ENCODE measurements around the gene IL25. TPM values are rescaled to one million over a fixed set of nuclear protein-coding genes. Genes with fewer than 3 reads are reported as not detected.
A peak's percentile ranks its signal among the peaks of the same experiment; 100 is the strongest.
"Not testable (repeated sequence)": the region's sequence is repeated elsewhere in the genome, so short reads cannot be mapped to it uniquely, and the experiment has no call there.

The IL25 gene
- total and polyA plus RNA-seq, 7 donors: 0.01 TPM; not detected in 6

DNA sequence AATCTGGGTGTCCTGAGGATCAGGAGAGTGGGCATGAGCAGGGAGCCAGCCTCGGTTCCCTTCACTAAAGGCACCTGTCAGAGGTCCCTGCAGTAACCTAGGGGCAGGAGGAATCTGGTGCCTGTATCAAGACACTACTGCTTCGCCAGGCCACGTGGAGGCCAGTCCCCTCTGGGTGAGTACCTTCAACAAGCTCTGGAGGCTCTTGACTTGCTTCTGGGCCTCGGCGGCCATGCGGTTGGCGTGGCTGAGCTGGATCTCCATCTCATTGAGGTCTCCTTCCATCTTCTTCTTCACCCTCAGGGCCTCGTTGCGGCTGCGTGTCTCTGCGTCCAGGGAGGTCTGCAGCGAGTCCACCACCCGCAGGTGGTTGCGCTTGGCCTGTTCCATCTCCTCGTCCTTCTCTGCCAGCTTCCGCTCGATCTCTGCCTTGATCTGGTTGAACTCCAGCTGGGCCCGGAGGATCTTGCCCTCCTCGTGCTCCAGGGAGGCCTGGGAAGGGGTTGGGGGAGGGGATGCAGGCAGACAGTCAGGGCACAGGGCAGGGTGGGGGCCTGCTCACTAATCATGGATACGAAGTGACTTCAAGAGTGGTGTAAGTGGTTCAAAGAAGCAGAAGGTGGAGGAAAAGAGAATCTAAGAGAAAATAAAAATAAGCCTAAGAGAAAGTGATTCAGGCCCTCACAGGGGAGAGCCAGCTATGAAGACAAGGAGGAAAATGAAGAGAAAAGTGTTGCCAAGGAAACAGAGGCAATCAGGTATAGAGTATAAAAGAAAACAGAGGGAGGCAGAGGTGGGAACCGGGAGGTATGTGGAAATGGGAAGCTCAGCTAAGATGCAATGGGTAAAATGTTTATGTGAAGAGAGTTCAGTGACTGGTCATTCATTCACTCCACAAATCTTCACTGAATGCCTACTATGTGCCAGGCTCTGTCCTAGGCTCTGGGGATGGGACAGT is 43.5 kb downstream of the IL25 start:
- no peaks in the 10 kb centered on the region for H3K4me1 ChIP-seq
- 62 to 65% (median 63%) methylated on average over 14 to 21 of the region's 21 CpGs for WGBS, 3 donors
- no peak overlapping the region for H3K4me3 ChIP-seq
- ATAC-seq (no peak), DNase-seq (no peak)
- peaks cover 0 to 44% of the 10 kb centered on the region in 2 donors for H3K36me3 ChIP-seq (ENCODE audit: insufficient read depth in 1 of 2, low read depth in 1 of 2)
- H3K27me3 ChIP-seq (ENCODE audit: insufficient read depth in 3 of 3, low read length in 2 of 3): no peaks in the 10 kb centered on the region
- H3K27ac ChIP-seq: no peak overlapping the region
- intact Hi-C loops (cut with DNase I): no loop called here
- TF ChIP-seq, protein P1, sequence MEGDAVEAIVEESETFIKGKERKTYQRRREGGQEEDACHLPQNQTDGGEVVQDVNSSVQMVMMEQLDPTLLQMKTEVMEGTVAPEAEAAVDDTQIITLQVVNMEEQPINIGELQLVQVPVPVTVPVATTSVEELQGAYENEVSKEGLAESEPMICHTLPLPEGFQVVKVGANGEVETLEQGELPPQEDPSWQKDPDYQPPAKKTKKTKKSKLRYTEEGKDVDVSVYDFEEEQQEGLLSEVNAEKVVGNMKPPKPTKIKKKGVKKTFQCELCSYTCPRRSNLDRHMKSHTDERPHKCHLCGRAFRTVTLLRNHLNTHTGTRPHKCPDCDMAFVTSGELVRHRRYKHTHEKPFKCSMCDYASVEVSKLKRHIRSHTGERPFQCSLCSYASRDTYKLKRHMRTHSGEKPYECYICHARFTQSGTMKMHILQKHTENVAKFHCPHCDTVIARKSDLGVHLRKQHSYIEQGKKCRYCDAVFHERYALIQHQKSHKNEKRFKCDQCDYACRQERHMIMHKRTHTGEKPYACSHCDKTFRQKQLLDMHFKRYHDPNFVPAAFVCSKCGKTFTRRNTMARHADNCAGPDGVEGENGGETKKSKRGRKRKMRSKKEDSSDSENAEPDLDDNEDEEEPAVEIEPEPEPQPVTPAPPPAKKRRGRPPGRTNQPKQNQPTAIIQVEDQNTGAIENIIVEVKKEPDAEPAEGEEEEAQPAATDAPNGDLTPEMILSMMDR (IDR thresholded peaks at IDR 0.05): no peak
- H3K9me3 ChIP-seq: no peaks in the 10 kb centered on the region

DNA sequence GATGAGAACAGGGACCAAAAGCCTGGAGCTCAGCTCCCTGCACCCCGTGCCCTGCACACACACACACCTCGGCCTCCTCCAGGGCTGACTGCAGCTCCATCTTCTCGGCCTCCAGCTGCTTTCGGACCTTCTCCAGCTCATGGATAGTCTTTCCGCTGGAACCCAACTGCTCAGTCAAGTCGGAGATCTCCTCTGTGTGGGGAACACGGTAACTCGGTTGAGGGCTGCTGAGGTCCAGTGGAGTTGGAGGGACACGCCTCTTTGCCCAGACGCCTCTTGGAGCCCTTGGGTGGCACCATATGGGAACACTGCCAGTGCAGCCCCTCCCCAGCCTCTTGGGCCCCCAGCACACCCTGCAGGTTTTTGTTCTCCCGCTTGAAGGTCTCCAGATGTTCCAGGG is 44.2 kb downstream of the IL25 start:
- TF ChIP-seq, protein P1 (IDR thresholded peaks at IDR 0.05): no peak
- peaks cover 0 to 51% of the 10 kb centered on the region in 2 donors for H3K36me3 ChIP-seq (ENCODE audit: insufficient read depth in 1 of 2, low read depth in 1 of 2)

DNA sequence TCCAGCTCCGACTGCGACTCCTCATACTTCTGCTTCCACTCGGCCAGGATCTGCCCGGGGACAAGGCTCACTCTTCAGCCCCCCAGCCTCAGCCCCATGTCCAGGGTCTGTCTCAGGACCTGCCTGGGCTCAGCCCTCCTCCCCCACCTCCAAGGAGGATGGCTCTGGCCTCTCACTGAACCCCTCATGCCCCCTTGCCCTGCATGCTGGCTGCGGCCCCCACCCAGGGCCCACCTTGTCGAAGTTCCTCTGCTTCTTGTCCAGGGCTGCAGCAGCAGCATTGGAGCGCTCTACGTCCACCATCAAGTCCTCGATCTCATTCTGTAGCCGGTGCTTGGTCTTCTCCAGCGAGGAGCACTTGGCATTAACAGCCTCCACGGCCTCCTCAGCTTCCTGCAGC is 44.7 kb downstream of the IL25 start:
- ATAC-seq; H3K4me3 ChIP-seq; H3K9me3 ChIP-seq; DNase-seq; H3K27me3 ChIP-seq (ENCODE audit: insufficient read depth in 3 of 3, low read length in 2 of 3); intact Hi-C loops (cut with DNase I); H3K27ac ChIP-seq; H3K4me1 ChIP-seq: not testable (repeated sequence)
- WGBS, 3 donors: 76 to 79% (median 76%) methylated on average over 12 of the region's 12 CpGs
- H3K36me3 ChIP-seq (ENCODE audit: insufficient read depth in 1 of 2, low read depth in 1 of 2): peaks cover 0 to 55% of the 10 kb centered on the region in 2 donors

More for the DNA sequence above, 44.2 kb downstream of the IL25 start:
- Histone ChIP-seq H3K9me3 (no peaks in the 10 kb centered on the region), H3K27ac (no peak overlapping the region), H3K4me3 (no peak overlapping the region), H3K27me3 (ENCODE audit: insufficient read depth in 3 of 3, low read length in 2 of 3) (no peaks in the 10 kb centered on the region), H3K4me1 (no peaks in the 10 kb centered on the region)
- no peak for DNase-seq
- intact Hi-C loops (cut with DNase I): no loop called here
- no peak for ATAC-seq
- WGBS, 3 donors: 66 to 70% (median 69%) methylated on average over 11 of the region's 11 CpGs

DNA sequence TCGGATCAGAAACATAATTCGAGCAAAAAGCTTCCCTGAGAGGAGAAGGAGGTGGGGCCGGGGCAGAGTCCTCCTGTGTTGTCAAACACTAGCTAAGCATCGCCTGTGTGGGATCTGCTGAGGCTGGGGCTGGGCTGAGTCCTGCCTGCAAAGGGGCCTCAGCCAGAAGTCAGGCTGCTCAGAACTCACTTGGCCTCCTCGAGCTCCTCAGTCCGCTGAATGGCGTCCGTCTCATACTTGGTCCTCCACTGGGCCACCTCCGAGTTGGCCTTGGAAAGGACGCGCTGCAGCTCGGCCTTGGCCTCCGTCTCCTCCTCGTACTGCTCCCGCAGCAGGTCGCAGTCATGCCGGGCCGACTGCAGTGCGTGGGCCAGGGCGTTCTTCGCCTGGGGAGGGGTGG is 45.4 kb downstream of the IL25 start:
- DNase-seq (no peak), ATAC-seq (peak in 1 of 4 donors; percentile 1)
- Histone ChIP-seq H3K9me3 (no peaks in the 10 kb centered on the region), H3K27me3 (ENCODE audit: insufficient read depth in 3 of 3, low read length in 2 of 3) (no peaks in the 10 kb centered on the region), H3K4me1 (no peaks in the 10 kb centered on the region), H3K36me3 (ENCODE audit: insufficient read depth in 1 of 2, low read depth in 1 of 2) (peaks cover 0 to 55% of the 10 kb centered on the region in 2 donors), H3K27ac (no peak overlapping the region), H3K4me3 (no peak overlapping the region)
- TF ChIP-seq, protein P1 (IDR thresholded peaks at IDR 0.05): no peak
- intact Hi-C loops (cut with DNase I): no loop called here
- WGBS, 3 donors: 75 to 84% (median 79%) methylated on average over 21 of the region's 21 CpGs

DNA sequence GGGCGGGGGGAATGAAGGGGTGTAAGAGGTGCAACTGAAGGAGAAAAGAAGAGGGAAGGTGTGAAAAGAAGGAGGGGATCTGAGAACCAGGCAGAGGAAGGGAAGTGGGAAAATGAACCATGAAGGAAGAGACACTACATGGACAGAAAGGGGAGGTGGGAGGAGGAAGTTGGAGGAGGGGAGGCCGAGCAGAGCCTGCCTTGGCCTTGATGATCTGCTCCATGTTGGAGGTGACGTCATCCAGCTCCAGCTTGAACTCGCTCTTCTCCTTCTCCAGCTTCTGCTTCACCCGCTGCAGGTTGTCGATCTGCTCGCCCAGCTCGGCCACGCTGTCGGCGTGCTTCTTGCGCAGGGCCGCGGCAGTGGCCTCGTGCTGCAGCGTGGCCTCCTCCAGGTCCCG is 47.0 kb downstream of the IL25 start:
- 48 to 73% (median 55%) methylated on average over 1 to 3 of the region's 17 CpGs for WGBS, 3 donors
- H3K4me3 ChIP-seq; H3K27me3 ChIP-seq (ENCODE audit: insufficient read depth in 3 of 3, low read length in 2 of 3); intact Hi-C loops (cut with DNase I); H3K9me3 ChIP-seq; DNase-seq; H3K4me1 ChIP-seq; H3K27ac ChIP-seq: not testable (repeated sequence)
- peaks cover 0 to 49% of the 10 kb centered on the region in 2 donors for H3K36me3 ChIP-seq (ENCODE audit: insufficient read depth in 1 of 2, low read depth in 1 of 2)
- ATAC-seq: peak in 1 of 4 donors; percentile 3

Data from psoas muscle (tissue), 8 donors.